Activated CD4-positive, alpha-beta T cell treated with anti-CD3 and anti-CD28 coated beads, Interleukin-2, Interleukin-6, amounts not matched to agents 100 ng/mL and 50 ng/mL, durations not matched to agents 16 hours and 8 hours (primary cell): ENCODE data around the gene AOC2.
A peak's percentile ranks its signal among the peaks of the same experiment; 100 is the strongest.

Experiments
- DNase-seq: peaks from one replicate; pipeline ENCODE4 v3.0.0-alpha.2; 2020

Gene AOC2

GRCh38 chr17:42844271-42844670 lies at the start of gene AOC2:
Gene AOC2 (plus strand): TSS chr17:42844580. CDS start chr17:42844627, 47 bp downstream.
- DNase-seq: no peak

DNA sequence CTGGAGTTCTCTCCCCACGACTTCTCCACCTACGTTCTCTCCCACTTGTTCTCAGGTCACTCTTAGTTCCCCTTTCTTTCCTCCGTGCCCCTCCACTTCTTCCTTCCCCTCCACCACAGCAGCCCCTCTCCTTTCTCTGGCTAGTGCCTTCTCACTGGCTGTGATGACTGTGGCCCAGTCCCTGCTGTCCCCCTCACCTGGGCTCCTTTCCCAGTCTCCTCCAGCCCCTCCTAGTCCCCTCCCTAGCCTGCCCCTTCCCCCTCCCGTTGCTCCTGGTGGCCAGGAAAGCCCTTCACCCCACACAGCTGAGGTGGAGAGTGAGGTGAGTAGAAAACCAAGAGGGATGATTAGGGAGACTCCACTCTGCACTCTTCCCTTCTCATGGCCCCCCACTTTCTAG lies 49.3 kb upstream of the AOC2 start:
- DNase-seq: no peak

- DNase-seq: no peak
Observed at GRCh38 chr17:42795465-42795864, 48.9 kb upstream of the AOC2 start.

GRCh38 chr17:42796066-42796758 lies 48.2 kb upstream of the AOC2 start:
- no peak for DNase-seq

GRCh38 chr17:42797067-42798007 lies 47.0 kb upstream of the AOC2 start:
- no peak for DNase-seq

- DNase-seq: no peak
Observed at GRCh38 chr17:42798011-42798382, 46.4 kb upstream of the AOC2 start.

- peak; percentile 93 for DNase-seq
Observed at GRCh38 chr17:42798383-42799380, 45.7 kb upstream of the AOC2 start, which contains the start of the genes CNTD1 and COA3. Gene CNTD1 (plus strand): TSS chr17:42798861. CDS start chr17:42799068, 207 bp downstream. Gene COA3 (minus strand): TSS chr17:42798704. CDS start chr17:42798681, 23 bp downstream.

DNA sequence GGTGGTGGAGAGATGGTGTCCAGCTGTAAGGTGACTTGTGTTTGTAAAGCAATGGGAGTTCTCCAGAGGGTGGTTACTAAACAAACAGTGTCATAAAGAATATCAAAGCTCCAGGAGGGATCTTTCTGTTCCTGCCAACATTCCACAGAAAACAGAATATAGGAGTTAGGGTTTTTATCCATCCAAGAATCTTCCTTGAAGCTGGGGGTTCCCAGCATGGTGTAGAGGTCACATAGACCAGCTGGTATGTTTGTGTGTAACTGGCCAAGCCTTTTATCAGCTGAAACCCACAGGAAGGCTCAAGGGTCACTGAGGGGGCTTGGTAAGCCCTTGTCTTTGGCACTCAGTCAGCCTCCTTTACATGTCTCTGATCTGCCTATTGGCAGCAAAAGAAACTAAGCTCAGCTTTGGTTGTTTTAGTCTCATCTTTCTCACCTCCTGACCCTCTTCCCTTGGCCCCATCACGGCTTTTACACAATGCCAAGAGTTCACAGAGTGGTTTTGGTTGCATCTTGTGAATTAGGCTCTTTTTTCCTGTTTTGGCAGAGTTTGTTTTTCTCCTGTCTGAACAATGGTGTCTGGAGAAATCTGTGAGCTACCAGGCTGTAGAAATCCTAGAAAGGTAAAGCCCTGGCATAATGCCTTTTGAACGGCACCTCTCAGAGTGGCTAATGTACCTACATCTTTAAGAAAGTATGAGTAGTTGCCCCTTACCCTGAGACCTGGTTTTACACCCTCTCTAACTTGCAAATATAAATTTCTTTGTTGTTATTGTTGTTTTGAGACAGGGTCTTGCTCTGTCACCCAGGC lies 41.1 kb upstream of the AOC2 start:
- no peak for DNase-seq

DNA sequence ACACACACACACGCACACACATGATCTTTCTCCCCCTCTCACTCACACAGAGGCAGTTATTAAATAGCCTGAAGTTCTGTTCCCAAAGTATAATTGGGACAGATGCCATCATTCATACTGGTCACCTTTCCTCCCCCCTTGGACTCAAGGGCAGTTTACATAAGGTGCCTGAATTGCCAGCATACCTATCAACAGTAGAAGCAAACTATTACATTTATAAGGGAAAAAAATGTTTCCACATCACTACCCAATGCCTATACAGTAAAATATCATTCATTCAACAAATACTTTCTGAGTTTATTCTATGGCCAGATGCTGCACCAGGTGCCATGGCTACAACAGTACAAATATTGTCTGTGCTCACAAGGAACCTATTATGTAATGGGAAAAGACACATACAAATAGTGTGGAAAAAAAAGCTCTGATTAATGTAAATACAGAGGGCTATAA lies 39.4 kb upstream of the AOC2 start:
- no peak for DNase-seq

GRCh38 chr17:42806249-42806648 lies 38.1 kb upstream of the AOC2 start:
- no peak for DNase-seq

DNA sequence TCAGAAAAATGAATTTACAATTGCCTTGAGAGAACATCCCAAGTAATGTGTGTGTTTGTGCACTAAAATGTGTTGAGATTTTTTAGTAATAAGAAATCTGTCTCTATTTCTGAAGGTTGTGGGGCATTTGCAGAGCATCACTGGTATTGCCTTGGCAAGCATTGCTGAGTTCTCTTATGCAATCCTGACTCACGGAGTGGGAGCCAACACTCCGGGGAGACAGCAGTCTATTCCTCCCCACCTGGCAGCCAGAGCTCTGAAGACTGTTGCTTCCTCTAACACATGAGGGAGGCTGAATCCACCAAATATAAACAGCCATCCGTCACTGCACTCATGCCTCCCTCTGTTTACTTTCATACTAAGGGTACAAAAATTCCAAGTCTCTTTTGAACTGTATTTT lies 35.1 kb upstream of the AOC2 start:
- no peak for DNase-seq

- no peak for DNase-seq
Observed at GRCh38 chr17:42814633-42815399, 29.6 kb upstream of the AOC2 start.

DNA sequence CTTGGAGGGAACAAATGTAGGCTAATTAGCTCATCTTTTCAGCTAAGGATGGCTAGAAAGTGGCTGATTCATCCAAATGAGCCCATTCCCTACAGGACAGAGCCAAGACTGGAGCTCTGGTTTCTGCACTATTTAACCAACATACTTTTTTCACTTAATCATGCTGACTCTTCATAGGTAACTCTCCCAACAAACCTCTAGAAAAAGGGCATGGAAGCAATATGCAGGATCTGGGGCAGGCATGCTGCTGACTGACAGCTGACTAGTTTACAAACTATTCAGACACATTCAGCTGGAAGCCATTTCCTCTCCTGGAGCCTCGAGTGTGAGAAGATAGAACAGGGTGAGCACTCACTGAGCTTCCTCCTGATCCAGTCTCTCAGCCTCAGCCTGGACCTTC lies 26.5 kb upstream of the AOC2 start:
- no peak for DNase-seq

DNA sequence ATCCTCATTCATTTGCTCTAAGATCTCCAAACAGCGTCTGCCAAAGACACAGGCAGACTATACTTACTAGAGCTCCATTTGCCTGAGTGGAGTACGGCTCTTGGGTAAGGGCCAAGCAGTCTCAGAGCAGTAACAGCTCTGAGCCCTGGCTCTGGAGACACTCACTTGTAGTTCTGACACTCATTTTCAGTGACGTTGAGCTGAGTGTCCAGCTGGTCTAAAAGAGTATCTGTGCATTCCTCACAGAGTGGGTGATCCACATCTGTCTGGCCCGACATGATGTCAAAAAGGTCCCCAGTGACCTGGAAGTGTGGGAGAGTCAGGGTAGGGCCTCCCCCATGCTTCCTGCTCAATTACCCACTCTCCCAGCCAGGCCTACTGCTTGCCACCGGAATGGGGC lies 26.0 kb upstream of the AOC2 start:
- DNase-seq: no peak

- DNase-seq: peak; percentile 76
Observed at GRCh38 chr17:42819939-42820535, 24.3 kb upstream of the AOC2 start.

DNA sequence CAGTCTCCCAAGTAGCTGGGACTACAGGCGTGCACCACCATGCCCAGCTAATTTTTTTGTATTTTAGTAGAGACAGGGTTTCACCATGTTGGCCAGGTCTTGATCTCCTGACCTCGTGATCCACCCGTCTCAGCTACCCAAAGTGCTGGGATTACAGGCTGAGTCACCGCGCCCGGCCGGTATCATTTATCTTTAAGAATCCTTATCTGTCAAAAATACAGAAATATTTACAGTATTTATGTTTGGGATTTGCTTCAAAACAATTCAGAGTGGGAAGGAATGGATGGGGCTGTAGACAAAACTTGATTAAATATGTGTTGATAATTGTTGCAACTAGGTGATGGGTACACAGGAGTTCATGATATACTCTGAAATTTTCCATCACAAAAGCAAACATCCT lies 23.2 kb upstream of the AOC2 start:
- no peak for DNase-seq

- DNase-seq: no peak
Observed at GRCh38 chr17:42827472-42827871, 16.9 kb upstream of the AOC2 start.

DNA sequence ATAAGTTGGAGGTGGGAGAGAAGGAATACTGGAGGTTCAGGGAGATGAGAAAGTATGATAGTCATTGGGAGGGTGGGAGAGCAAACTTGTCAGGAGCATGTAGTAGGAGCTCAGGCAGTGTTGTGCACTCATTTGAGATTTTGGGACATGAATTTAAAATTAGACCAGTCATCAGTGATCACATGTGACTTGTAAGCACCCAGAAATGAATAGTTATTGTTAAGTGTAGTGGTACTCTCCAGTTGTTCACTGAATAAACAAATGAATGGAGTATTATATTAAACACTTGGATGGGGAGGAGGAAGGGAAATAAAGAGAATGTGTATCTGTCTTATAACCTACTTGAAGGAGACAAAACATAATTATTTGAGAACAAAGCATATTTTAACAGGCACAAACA lies 13.4 kb upstream of the AOC2 start:
- no peak for DNase-seq

DNA sequence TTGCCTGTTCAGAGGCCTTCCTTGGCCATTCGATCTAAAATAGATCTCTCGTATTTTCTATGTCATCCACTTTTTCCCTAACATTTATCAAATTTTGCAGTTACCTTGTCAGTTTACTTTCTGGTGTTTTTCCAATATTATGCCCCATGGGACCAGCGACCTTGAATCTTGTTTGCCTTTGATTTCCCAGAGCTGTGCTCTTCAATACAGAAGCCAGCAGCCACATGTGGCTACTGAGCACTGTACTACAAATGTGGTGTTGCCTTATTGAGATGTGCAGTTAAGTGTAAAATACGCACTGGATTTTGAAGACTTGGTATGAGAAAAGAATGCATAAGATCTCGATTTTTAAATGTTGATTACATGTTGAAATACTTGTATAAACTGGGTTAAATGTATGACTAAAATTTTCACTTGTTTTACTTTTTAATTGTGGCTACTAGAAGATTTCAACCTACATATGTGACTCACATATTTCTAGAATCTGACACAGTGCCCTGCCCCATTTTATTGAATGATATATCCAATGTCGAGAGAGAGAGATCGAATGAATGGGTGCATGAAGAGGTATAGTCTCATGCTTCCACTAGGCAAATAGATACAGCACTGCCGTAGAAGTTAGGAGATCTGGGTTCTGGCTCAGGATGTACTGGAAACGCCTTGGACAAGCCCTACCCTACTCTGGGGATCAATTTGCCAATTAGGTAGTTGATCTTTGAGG lies 12.0 kb upstream of the AOC2 start:
- DNase-seq: no peak
